Breast epithelium (tissue), 4 donors: Measurements from ENCODE around the gene LYRM2. TPM values are rescaled to one million over a fixed set of nuclear protein-coding genes. Genes with fewer than 3 reads are reported as not detected.

ENCODE experiments used
- DNase-seq, 2 donors: peaks; one replicate each; pipeline ENCODE4 v3.0.0-alpha.2; 2019; ENCODE audit warnings: low spot score in 2 of 2
- H3K27ac ChIP-seq, 2 donors: fragments of 200-600 bp; sonication (generic) in 1 of 2; one replicate each; pipeline ENCODE4 v1.5.1; 2016 to 2019; ENCODE audit warnings: mild to moderate bottlenecking in 1 of 2
- H3K27me3 ChIP-seq, 2 donors: fragments of 200-600 bp; sonication (generic) in 1 of 2; one replicate each; pipeline versions ENCODE4 v1.5.1 to v1.6.0; 2017 to 2019; ENCODE audit warnings: control low read depth in 1 of 2, mild to moderate bottlenecking in 1 of 2
- H3K36me3 ChIP-seq: fragments of 200-600 bp; one replicate; pipeline ENCODE4 v1.5.1; 2019
- H3K4me1 ChIP-seq, 2 donors: fragments of 200-600 bp; sonication (generic); one replicate each; pipeline ENCODE4 v1.5.1; 2016 to 2019; ENCODE audit warnings: control low read depth in 1 of 2
- H3K4me3 ChIP-seq, 3 donors: fragments of 200-600 bp; sonication (generic); 1 replicate in 2 of 3; 2 replicates in 1 of 3; pipeline ENCODE4 v1.5.1; 2016 to 2019; ENCODE audit warnings: mild to moderate bottlenecking in 3 of 3, moderate library complexity in 2 of 3
- H3K9me3 ChIP-seq, 2 donors: fragments of 200-600 bp; sonication (generic) in 1 of 2; one replicate each; pipeline ENCODE4 v1.5.1; 2016 to 2019; ENCODE audit warnings: control low read depth in 1 of 2
- POLR2A ChIP-seq: fragments of 450-650 bp; IDR thresholded peaks from one replicate; pipeline ENCODE4 v1.6.1; 2016; ENCODE audit warnings: antibody characterized with exemption, mild to moderate bottlenecking, moderate library complexity
- POLR2AphosphoS5 ChIP-seq, 3 donors: sonication (generic); formaldehyde crosslinking; IDR thresholded peaks; one replicate each; pipeline ENCODE4 v1.6.1; 2017; ENCODE audit warnings: antibody characterized with exemption in 3 of 3
- intact Hi-C: fragments of 100-400 bp; cut with DNase I; formaldehyde crosslinking; loops from one replicate; pipeline ENCODE4 v1.15.1; 2023; ENCODE audit warnings: low total_unique reads
- total RNA-seq, 3 donors: library from RNA; depleted of rRNA; stranded (reverse); fragments of >200 nt; gene quantifications; one replicate each; pipeline ENCODE4 v1.1.0, GENCODE V29; 2016
- TF ChIP-seq, protein P1 (sequence below), 3 donors: fragments of 450-650 bp; IDR thresholded peaks; one replicate each; pipeline ENCODE4 v1.5.1; 2016 to 2017; ENCODE audit warnings: antibody characterized with exemption in 3 of 3, mild to moderate bottlenecking in 3 of 3, moderate library complexity in 3 of 3

Gene LYRM2
- total RNA-seq, 3 donors from 2014 or later = 20.3 to 27.4 (median 23.2) TPM

DNA sequence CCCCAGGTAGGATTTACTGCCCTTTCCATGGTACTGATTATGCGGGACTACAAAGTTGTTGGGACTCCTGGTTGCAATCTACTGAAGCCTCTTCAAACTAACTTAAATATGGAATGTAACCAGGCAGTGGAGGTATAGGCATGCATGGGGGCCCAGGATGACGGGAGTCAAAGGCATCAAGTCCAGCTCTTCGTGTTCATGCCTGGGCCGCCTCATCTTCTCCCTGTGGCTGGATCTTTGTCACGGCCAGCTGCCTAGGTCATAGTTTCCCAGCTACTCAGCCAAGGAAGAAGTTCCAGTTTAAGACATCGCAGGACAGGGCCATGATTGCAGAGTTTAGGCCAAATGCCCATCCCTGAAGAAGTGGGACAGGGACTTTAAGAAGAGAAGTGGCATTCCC lies 20.5 kb downstream of the LYRM2 start:
- peaks cover 4% of the 10 kb centered on the region for H3K36me3 ChIP-seq

DNA sequence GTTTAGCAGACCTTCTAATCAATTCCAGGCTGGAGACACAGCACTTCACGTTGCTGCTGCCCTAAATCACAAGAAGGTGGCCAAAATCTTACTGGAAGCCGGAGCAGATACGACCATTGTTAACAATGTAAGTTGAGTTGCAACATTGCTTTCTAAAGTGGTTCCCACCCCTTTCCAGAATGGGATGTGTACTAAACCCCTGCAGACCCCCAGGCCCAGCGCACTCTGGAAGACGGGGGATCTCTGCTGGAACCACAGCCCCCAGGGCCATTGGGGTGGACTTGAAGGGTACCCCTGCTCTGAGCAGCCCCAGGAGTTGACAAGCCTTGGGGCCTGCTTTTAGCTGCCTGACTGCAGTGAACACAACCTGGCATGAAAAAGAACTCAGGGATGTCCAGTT lies 22.0 kb downstream of the LYRM2 start:
- TF ChIP-seq, protein P1, sequence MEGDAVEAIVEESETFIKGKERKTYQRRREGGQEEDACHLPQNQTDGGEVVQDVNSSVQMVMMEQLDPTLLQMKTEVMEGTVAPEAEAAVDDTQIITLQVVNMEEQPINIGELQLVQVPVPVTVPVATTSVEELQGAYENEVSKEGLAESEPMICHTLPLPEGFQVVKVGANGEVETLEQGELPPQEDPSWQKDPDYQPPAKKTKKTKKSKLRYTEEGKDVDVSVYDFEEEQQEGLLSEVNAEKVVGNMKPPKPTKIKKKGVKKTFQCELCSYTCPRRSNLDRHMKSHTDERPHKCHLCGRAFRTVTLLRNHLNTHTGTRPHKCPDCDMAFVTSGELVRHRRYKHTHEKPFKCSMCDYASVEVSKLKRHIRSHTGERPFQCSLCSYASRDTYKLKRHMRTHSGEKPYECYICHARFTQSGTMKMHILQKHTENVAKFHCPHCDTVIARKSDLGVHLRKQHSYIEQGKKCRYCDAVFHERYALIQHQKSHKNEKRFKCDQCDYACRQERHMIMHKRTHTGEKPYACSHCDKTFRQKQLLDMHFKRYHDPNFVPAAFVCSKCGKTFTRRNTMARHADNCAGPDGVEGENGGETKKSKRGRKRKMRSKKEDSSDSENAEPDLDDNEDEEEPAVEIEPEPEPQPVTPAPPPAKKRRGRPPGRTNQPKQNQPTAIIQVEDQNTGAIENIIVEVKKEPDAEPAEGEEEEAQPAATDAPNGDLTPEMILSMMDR (IDR thresholded peaks at IDR 0.05) = no peak
- TF ChIP-seq POLR2AphosphoS5 (IDR thresholded peaks at IDR 0.05) (no peak), POLR2A (no peak)
- Histone ChIP-seq H3K4me3 (no peak overlapping the region), H3K9me3 (no peaks in the 10 kb centered on the region), H3K36me3 (peaks cover 4% of the 10 kb centered on the region), H3K27ac (no peak overlapping the region), H3K27me3 (no peaks in the 10 kb centered on the region), H3K4me1 (no peaks in the 10 kb centered on the region)
- intact Hi-C loops = no loop called here
- no peak for DNase-seq

More for the DNA sequence above, 20.5 kb downstream of the LYRM2 start:
- no peaks in the 10 kb centered on the region for H3K27me3 ChIP-seq
- H3K27ac ChIP-seq = no peak overlapping the region
- H3K4me3 ChIP-seq = no peak overlapping the region
- TF ChIP-seq, protein P1 (IDR thresholded peaks at IDR 0.05) = no peak
- TF ChIP-seq POLR2A (no peak), POLR2AphosphoS5 (IDR thresholded peaks at IDR 0.05) (no peak)
- H3K4me1 ChIP-seq = no peaks in the 10 kb centered on the region
- intact Hi-C loops = no loop called here
- H3K9me3 ChIP-seq = no peaks in the 10 kb centered on the region
- DNase-seq = no peak

DNA sequence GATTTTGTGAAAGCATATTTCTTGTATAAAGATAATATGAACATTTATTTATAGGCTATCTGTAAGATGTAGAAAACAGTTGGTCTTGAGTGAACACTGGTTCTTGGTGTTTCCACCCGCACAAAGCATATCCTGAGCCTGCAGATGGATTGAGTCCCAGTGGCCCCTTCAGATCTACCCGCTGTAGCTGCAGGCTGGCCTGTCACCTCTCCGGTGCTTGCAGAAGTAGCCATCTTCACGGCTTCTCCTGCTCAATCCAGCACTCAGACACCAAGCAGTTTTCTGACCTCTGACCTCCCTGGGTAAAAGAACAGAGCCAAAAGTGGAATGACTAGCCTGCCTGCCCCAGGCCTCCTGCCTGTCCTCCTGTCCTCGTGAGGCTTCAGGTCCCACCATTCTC lies 22.7 kb downstream of the LYRM2 start:
- H3K27me3 ChIP-seq = no peaks in the 10 kb centered on the region
- DNase-seq = no peak
- no peak overlapping the region for H3K4me3 ChIP-seq
- intact Hi-C loops = no loop called here
- no peak overlapping the region for H3K27ac ChIP-seq
- no peaks in the 10 kb centered on the region for H3K4me1 ChIP-seq
- TF ChIP-seq, protein P1 (IDR thresholded peaks at IDR 0.05) = no peak
- TF ChIP-seq POLR2A (no peak), POLR2AphosphoS5 (IDR thresholded peaks at IDR 0.05) (no peak)
- no peaks in the 10 kb centered on the region for H3K9me3 ChIP-seq
- H3K36me3 ChIP-seq = peaks cover 4% of the 10 kb centered on the region

DNA sequence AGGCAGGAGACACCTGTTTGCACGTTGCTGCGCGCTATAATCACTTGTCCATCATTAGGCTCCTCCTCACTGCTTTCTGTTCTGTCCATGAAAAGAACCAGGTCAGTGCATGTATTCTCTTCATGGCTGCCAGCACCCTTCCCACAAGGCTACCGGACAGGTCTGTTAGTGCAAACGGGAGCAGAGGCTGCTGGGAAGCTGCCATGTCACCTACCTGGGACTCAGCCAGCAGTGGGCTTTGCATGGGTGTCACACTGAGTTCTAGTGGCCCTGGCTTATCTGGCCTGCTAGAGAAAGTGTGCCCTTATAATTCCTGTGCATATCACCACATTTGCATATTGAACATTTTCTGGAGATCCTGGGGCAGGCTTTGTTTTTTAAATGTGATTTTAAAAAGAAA lies 24.8 kb downstream of the LYRM2 start:
- Histone ChIP-seq H3K27ac (no peak overlapping the region), H3K9me3 (no peaks in the 10 kb centered on the region), H3K36me3 (peaks cover 4% of the 10 kb centered on the region), H3K4me3 (no peak overlapping the region), H3K4me1 (no peaks in the 10 kb centered on the region), H3K27me3 (no peaks in the 10 kb centered on the region)
- no peak for DNase-seq
- intact Hi-C loops = no loop called here
- no peak for TF ChIP-seq POLR2AphosphoS5 (IDR thresholded peaks at IDR 0.05)
- TF ChIP-seq, protein P1 (IDR thresholded peaks at IDR 0.05) = no peak

DNA sequence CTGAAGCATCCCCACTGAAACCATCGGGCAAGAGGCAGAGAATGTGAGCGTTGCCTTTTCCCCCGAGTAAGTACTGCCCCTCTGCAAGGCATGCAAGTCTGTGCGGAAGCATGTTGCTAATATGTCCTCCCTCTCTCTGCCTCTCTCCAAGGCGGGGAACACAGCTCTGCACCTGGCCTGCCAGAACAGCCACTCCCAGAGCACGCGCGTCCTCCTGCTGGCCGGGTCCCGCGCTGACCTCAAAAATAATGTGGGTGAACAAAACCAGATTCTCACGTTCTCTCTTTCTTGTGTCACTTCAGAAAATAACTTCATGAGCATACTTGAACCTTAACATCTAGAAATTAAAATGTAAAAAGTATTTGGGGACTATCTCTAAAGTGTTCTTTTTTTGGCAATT lies 26.4 kb downstream of the LYRM2 start:
- Histone ChIP-seq H3K36me3 (peaks cover 4% of the 10 kb centered on the region), H3K9me3 (no peaks in the 10 kb centered on the region), H3K4me3 (no peak overlapping the region), H3K27ac (no peak overlapping the region), H3K27me3 (no peaks in the 10 kb centered on the region), H3K4me1 (no peaks in the 10 kb centered on the region)
- DNase-seq = no peak
- no peak for TF ChIP-seq POLR2AphosphoS5 (IDR thresholded peaks at IDR 0.05)
- TF ChIP-seq, protein P1 (IDR thresholded peaks at IDR 0.05) = no peak
- TF ChIP-seq POLR2A = no peak
- intact Hi-C loops = no loop called here
